Hepatocyte (in vitro differentiated cells): Measurements from ENCODE around the gene ZNF391.

Experiments
- EZH2 ChIP-seq: fragments of 200-600 bp; sonication (generic); IDR thresholded peaks from 2 replicates; pipeline ENCODE4 v1.6.1; 2016; ENCODE audit warnings: antibody characterized with exemption, mild to moderate bottlenecking, borderline replicate concordance
- EZH2phosphoT487 ChIP-seq: fragments of 200-600 bp; sonication (generic); IDR thresholded peaks from one replicate; pipeline ENCODE4 v1.6.1; 2018; ENCODE audit warnings: antibody characterized with exemption, mild to moderate bottlenecking, low read depth, moderate library complexity; ENCODE audit not compliant: unreplicated experiment, severe bottlenecking
- TF ChIP-seq, protein P1 (sequence below): fragments of 200-600 bp; sonication (generic); IDR thresholded peaks from 2 replicates; pipeline ENCODE4 v1.5.1; 2016; ENCODE audit warnings: antibody characterized with exemption, mild to moderate bottlenecking; ENCODE audit not compliant: poor library complexity

DNA sequence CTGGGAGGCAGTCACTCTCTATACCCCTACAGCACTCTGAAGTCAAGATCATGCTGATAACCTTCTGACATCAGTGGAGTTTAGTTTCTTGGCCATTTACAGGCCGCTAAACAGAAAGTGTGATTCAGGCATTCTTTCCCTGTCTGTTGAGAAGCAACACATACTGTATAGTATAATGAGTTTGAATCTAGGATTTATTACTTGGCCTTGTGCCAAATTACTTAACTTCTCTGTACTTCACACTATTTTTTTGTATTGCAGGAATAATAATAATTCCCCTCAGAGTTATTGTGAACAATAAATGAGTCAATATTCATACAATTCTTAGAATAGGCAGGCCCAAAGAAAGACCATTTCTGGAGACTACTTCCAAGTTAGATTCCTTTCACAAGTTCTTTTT, 4.1 kb downstream of the ZNF391 start:
- TF ChIP-seq, protein P1, sequence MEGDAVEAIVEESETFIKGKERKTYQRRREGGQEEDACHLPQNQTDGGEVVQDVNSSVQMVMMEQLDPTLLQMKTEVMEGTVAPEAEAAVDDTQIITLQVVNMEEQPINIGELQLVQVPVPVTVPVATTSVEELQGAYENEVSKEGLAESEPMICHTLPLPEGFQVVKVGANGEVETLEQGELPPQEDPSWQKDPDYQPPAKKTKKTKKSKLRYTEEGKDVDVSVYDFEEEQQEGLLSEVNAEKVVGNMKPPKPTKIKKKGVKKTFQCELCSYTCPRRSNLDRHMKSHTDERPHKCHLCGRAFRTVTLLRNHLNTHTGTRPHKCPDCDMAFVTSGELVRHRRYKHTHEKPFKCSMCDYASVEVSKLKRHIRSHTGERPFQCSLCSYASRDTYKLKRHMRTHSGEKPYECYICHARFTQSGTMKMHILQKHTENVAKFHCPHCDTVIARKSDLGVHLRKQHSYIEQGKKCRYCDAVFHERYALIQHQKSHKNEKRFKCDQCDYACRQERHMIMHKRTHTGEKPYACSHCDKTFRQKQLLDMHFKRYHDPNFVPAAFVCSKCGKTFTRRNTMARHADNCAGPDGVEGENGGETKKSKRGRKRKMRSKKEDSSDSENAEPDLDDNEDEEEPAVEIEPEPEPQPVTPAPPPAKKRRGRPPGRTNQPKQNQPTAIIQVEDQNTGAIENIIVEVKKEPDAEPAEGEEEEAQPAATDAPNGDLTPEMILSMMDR, result no peak
- TF ChIP-seq EZH2phosphoT487 (no peak), EZH2 (no peak)
